MM.1S (cell line): ENCODE data around the gene TWF2.

Experiments used
- CTCF ChIP-seq: fragments of 300-600 bp; sonication (generic); IDR thresholded peaks from 2 replicates; pipeline ENCODE4 v1.5.1; 2016; ENCODE audit warnings: antibody characterized with exemption, low read length, mixed read lengths
- EZH2 ChIP-seq: fragments of 300-600 bp; sonication (generic); optimal IDR thresholded peaks from 2 replicates; pipeline ENCODE3; 2017; ENCODE audit warnings: low read depth, mild to moderate bottlenecking, antibody characterized with exemption, low read length, mixed read lengths
- EZH2phosphoT487 ChIP-seq: fragments of 300-600 bp; sonication (generic); IDR thresholded peaks from 2 replicates; pipeline ENCODE4 v1.6.1; 2018; ENCODE audit warnings: antibody characterized with exemption, low read length

GRCh38 chr3:52243791-52244628 lies 5.1 kb upstream of the TWF2 start:
- no peak for TF ChIP-seq CTCF
- no peak for TF ChIP-seq EZH2
- TF ChIP-seq EZH2phosphoT487: no peak
